RPMI8226 (cell line): ENCODE data around the gene PDPK1.
"Not testable (repeated sequence)": the region's sequence is repeated elsewhere in the genome, so short reads cannot be mapped to it uniquely, and the experiment has no call there.

ENCODE experiments used
- DNase-seq: peaks from one replicate; pipeline ENCODE4 v3.0.0-alpha.2; 2015

The PDPK1 gene

GRCh38 chr16:2620870-2621269 lies 83.0 kb downstream of the PDPK1 start:
- not testable (repeated sequence) for DNase-seq

- not testable (repeated sequence) for DNase-seq
Measured at GRCh38 chr16:2621395-2621794, 83.6 kb downstream of the PDPK1 start.

DNA sequence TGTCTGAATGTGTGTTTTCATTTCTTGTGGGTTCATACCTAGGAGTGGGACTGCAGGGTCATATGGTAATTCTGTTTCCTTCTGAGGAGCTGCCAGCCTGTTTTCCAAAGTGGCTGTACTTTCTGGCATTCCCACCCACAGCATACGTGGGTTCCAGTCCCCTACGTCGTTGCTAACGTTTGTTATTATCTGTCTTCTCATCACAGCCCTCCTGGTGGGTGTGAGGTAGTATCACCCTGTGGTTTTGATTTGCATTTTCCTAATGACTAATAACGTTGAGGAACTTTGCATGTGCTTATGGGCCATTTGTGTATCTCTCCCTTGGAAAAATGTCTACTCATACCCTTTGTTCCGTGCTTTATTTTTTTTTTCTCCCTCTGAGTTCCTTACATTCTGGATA lies 89.3 kb downstream of the PDPK1 start:
- DNase-seq: not testable (repeated sequence)

- not testable (repeated sequence) for DNase-seq
Measured at GRCh38 chr16:2631203-2631602, 93.4 kb downstream of the PDPK1 start.

GRCh38 chr16:2632291-2632690 lies 94.5 kb downstream of the PDPK1 start:
- not testable (repeated sequence) for DNase-seq

- not testable (repeated sequence) for DNase-seq
Measured at GRCh38 chr16:2639071-2639721, 101.4 kb downstream of the PDPK1 start.

GRCh38 chr16:2639722-2640072 lies 101.9 kb downstream of the PDPK1 start:
- DNase-seq: not testable (repeated sequence)

GRCh38 chr16:2642561-2642960 lies 104.7 kb downstream of the PDPK1 start:
- not testable (repeated sequence) for DNase-seq

DNA sequence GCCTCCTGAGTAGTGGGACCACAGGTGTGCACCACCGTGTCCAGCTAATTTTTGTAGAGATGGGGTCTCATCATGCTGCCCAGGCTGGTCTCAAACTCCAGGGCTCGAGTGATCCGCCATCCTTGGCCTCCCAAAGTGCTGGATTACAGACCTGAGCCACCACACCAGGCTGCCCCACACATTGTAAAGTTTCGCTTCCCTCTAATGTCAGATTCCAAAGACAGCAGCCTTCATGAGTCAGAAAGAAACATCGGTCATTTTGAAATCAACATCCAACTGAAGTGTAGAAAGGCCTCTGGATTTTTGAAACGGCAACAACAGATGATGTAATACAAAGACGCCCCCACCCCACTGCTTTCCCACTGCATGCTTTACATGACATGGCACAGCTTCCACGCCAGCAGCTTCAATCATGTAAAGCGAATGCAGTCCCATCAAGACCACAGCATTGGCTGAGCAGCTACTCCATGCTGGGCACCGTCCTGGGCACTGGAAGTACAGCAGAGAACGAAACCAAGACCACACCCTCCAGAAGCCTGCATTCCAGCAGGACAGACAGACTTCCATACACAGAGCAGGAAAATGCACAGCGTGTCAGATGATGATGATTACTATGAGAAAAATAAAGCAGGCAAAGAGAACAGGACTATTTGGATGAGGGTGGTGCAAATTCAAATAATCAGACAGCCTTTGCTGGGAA lies 107.1 kb downstream of the PDPK1 start:
- not testable (repeated sequence) for DNase-seq

DNA sequence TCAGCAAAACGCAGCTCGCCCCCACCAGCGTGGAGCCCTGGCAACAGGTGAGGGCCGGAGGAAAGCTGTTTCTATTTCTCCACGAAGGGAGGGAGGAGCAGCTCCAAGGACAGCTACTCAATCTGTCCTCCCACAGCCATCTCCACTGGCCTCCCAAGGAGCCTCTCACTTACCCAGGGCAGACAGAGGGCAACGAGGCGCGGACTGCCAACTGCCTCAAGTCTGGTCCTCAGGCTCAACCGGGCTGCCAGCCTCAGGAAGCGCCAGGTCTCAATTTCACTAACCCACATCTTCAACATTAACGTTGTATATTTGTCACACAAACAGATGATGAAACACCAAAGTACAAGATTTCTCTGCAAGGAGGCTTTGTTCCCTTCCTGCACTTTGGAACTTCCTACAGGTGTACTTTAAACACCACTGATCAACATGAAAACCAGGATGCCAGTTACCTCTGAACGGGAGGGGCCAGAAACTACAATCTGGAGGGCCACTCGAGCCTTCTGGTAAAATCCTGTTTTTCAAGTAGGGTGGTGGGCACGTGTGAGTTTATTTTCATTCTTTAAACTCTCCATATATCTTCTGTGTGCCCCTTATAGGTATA lies 113.5 kb downstream of the PDPK1 start:
- DNase-seq: not testable (repeated sequence)
